Stimulated activated CD4-positive, alpha-beta T cell treated with anti-CD3 and anti-CD28 coated beads, TNF-alpha, amount 100 ng/mL, for 48 hours (primary cell): Measurements from ENCODE around the gene TIGD1.
"Not testable (repeated sequence)": the region's sequence is repeated elsewhere in the genome, so short reads cannot be mapped to it uniquely, and the experiment has no call there.

ENCODE experiments used
- DNase-seq, 3 donors: peaks; one replicate each; pipeline ENCODE4 v3.0.0-alpha.2; 2020; ENCODE audit warnings: low read depth in 3 of 3

Gene TIGD1

GRCh38 chr2:232539298-232540231 lies 10.8 kb downstream of the TIGD1 start, which contains the start of gene CHRNG:
Gene CHRNG (plus strand): TSS chr2:232539692. CDS start chr2:232539748, 56 bp downstream.
- DNase-seq: no peak

DNA sequence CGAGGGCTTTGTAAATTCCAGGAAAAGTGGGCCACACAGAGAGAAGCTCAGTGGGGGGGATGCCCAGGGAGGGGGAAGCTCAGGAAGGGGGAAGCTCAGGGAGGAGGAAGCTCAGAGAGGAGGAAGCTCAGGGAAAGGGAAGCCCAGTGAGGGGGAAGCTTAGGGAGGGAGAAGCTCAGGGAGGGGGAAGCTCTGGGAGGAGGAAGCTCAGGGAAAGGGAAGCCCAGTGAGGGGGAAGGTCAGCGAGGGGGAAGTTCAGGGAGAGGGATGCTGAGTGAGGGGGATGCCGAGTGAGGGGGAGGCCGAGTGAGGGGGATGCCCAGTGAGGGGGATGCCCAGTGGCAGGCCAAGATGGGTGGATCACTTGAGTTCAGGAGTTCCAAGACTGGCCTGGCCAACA lies 11.7 kb downstream of the TIGD1 start:
- DNase-seq: no peak

- no peak for DNase-seq
These were observed 12.9 kb downstream of the TIGD1 start for GRCh38 chr2:232537499-232537898.

DNA sequence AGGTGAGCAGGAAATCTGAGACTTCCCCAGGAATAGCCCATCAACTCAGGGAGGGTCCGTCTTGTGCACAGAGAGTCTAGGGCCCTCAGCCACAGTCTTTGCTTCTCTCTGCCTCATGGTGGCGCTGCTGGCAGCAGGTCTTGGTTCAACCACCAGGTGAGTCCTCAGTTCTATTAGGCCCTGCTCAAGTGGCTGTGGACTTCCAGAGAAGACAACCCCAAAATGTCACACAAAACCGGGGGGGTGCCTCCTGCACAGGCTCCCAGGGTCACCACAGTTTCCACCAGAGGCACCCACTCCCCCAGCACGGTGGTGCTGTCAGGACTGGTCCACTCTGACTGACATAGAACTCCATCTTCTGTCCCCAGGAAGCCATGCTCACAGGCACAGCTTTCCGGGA lies 13.3 kb downstream of the TIGD1 start:
- DNase-seq: no peak

DNA sequence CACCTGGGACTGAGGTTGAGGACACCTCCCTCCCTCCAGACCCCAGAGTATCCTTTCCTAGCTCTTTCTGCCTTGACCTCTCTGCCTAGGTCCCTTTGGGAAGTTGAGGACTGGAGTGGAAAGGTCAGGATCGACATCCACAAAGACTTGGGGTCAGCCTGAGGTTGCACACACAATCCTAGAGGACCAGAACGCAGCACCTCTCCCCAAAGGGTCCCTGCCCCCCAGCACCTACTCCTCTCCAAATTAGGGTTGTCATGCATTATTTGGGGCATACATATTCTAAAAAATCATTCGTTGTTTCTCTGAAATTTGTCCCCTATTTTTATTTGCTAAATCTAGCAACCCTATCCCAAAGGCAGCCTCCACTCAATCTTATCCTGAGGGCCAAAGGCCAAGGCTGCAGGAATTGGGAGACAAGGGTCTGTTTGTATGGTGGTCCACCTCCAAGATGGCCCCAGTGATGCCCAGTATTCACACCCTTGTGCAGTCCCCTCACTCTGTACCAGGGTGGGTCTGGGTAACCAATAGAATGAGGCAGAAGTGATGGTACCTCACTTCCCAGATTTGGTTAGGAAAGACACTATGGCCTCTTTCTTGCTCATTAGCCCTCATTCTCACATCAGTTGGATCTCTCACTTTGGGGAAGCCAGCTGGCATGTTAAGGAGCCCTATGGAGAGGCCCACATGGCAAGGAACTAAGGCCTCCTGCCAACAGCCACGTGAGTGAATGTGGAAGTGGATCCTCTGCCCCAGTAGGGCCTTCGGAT lies 14.4 kb downstream of the TIGD1 start:
- no peak for DNase-seq

- DNase-seq: no peak
These were observed 15.3 kb downstream of the TIGD1 start for GRCh38 chr2:232534940-232535651.

GRCh38 chr2:232533944-232534710 lies 16.2 kb downstream of the TIGD1 start:
- no peak for DNase-seq

GRCh38 chr2:232532821-232533220 lies 17.5 kb downstream of the TIGD1 start:
- DNase-seq: not testable (repeated sequence)

- DNase-seq: no peak
These were observed 17.9 kb downstream of the TIGD1 start for GRCh38 chr2:232532419-232532818.

DNA sequence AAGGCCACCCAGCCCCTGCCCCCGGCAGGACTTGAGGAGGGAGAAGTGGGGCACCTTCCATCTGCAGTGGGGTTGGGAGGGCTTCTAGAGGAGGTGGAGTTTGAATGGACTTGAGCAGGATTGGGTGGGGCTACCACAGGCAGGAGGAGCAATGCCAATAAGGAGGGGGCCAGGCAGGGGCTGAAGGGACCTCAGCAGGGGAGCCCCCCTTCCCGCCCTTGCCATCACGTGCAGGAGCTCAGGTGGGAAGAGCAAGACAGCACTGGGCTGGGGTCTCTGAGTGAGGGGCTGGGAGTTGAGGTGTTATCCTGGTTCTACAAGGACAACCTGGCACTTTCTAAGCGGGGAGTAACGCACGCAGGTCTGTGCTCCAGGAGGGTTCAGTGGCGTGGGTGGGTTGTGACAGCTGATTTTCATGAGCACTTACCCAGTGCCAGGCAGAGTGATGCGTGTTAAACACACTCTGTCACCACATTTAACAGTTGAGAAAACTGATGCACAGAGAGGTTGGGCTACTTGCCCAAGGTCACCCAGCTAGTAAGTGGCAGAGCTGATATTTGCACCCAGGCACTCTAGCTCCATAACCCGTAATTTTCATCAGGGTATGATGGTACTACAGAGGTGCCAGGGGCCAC lies 19.6 kb downstream of the TIGD1 start:
- no peak for DNase-seq

- DNase-seq: no peak
These were observed 20.4 kb downstream of the TIGD1 start for GRCh38 chr2:232529806-232530547.

- DNase-seq: no peak
These were observed 21.5 kb downstream of the TIGD1 start for GRCh38 chr2:232528746-232529460.

GRCh38 chr2:232527905-232528470 lies 22.4 kb downstream of the TIGD1 start:
- no peak for DNase-seq

- DNase-seq: no peak
These were observed 23.9 kb downstream of the TIGD1 start for GRCh38 chr2:232526372-232526941.

GRCh38 chr2:232525791-232526371 lies 24.5 kb downstream of the TIGD1 start, which contains the start of gene CHRND:
Gene CHRND (plus strand): TSS chr2:232526160. CDS start chr2:232526216, 56 bp downstream.
- no peak for DNase-seq

- DNase-seq: no peak
These were observed 25.2 kb downstream of the TIGD1 start for GRCh38 chr2:232525199-232525598.

DNA sequence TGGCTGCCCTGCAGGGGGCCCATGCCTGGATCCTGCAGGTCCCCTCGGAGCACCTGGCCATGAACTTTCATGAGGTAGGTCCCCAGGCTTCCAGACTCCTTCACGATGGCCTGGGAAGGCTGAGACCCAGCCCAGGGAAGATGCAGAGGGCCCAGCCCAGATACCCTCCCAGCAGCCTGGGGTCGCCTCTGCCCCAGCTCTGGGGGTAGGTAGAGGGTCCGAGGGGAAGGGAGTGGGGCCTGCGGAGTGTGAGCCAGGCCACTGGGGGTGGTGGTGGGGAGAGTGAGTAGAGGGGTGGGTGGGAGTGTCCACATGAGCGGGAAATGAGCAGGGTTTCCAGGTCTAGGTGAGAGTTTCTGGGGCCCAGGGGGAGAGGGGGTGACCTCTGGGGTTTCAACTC lies 25.6 kb downstream of the TIGD1 start:
- DNase-seq: no peak
